Endometrial microvascular endothelial cells (primary cell): Measurements from ENCODE around the gene HHAT. TPM values are rescaled to one million over a fixed set of nuclear protein-coding genes. Genes with fewer than 3 reads are reported as not detected.

Source experiments
- in situ Hi-C: cut with HindIII; loops from 2 replicates; pipeline ENCODE4 v1.10.0; 2017; ENCODE audit warnings: low sequenced_read_pairs, low pct_unique_long_range_greater_than_20kb; ENCODE audit errors: inconsistent ontology term
- total RNA-seq: library from RNA; depleted of rRNA; stranded (reverse); fragments of >200 nt; gene quantifications from one replicate; pipeline ENCODE4 v1.2.3, GENCODE V29; 2015; ENCODE audit errors: inconsistent ontology term

The HHAT gene
- total RNA-seq, 1 donor from 2014 or later: 1.6 TPM

GRCh38 chr1:210703593-210703992, 374.9 kb downstream of the HHAT start:
- in situ Hi-C loops: no loop called here

DNA sequence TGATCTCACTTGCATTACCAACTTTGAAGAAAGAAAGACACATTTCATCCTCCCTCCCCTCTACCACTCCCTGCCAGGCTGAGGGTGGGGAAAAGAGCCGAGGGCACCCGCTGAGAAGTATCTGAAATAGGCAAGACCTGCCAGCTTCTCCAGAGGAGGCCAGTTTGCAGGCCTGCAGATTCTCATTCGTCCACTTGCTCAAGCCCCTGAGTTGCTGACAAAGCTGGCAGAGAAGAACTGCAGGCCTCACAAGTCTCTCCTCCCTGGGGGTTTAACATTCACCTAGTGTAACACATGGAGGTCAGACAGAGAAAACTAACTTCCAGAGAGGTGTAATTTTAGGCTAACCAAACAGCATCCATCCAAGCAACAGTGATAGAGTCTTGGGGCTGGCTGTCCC, 376.4 kb downstream of the HHAT start:
- in situ Hi-C loops: no loop called here

DNA sequence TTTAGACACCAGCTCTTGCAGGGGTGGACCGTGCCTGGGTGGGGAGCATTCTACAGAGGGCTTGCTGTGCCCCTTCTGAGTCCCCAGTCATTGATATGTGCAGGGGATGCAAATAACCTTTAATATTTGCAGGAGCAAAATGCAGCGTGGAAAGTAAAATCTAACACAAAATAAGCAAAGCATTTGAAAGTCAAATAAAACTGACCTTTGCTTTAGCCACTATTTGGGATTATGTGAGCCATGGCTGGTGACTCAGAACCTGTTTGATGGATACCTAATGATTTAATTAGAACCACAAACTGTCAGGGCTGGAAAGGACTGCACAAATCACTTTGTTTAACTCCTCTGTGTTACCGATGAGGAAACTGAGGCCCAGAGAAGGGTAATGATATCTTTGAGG, 377.5 kb downstream of the HHAT start:
- in situ Hi-C loops: no loop called here

GRCh38 chr1:210707300-210708240, 378.9 kb downstream of the HHAT start:
- in situ Hi-C loops: no loop called here

DNA sequence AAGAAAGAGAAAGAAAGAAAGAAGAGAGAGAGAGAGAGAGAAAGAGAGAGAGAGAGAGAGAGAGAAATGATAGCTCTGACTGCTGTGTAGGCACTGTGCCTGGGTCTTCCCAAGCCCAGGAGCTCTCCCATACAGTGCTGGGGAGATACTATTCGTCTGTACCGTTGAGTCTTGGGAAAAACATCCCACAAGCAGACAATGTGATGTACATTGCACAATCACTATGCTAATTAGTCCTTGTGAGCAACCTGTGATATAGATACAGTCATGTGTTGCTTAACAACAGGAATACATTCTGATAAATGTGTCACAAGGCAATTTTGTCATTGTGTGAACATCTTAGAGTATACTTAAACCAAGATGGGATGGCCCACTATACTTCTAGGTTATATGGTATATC, 381.0 kb downstream of the HHAT start:
- in situ Hi-C loops: no loop called here

GRCh38 chr1:210711825-210712612, 383.3 kb downstream of the HHAT start:
- in situ Hi-C loops: no loop called here

GRCh38 chr1:210715072-210715471, 386.4 kb downstream of the HHAT start:
- in situ Hi-C loops: no loop called here

- in situ Hi-C loops: no loop called here
These were observed 393.8 kb downstream of the HHAT start for GRCh38 chr1:210722410-210723081.

DNA sequence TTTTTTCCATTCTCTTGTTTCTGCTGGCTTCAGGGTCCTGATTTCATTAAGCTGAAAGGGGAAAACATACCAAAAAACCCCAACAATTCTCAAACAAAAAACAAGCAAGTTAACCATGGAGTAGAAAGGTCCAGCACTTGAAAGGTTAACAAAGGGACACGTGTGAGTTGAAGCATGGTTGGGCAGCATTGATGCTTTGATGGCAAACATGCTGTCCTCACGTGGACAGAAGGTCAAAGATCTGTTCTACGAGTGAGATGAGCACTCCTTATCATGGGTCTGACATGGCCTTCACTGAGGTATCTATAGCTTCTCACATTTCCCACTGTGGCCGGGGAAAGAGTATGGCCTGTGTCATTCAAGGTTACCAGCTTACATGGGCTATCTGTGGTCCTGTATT, 394.9 kb downstream of the HHAT start:
- in situ Hi-C loops: no loop called here

GRCh38 chr1:210724768-210725167, 396.1 kb downstream of the HHAT start:
- in situ Hi-C loops: no loop called here

Other genes with a start within 250 kb of the HHAT start
- 0.46 TPM for gene SERTAD4, start 96.1 kb upstream of the HHAT start, total RNA-seq